CD4-positive, alpha-beta memory T cell (primary cell): ENCODE measurements around the gene DOCK9. TPM values are rescaled to one million over a fixed set of nuclear protein-coding genes. Genes with fewer than 3 reads are reported as not detected.

ENCODE experiments used
- CTCF ChIA-PET: fragments of 350-600 bp; sonication (Branson Sonifier 250); formaldehyde crosslinking; loops from one replicate; lab custom pipeline; 2021; ENCODE audit warnings: inconsistent platforms; ENCODE audit not compliant: partially characterized antibody; lab: Charles Lee
- POLR2A ChIA-PET: fragments of 350-600 bp; sonication (Branson Sonifier 250); formaldehyde crosslinking; loops from one replicate; lab custom pipeline; 2021; ENCODE audit not compliant: partially characterized antibody; lab: Charles Lee
- DNase-seq, 5 donors: peaks; one replicate each; pipeline versions ENCODE4 v3.0.0 to v3.0.0-alpha.2; 2020 to 2022; ENCODE audit warnings: mixed read lengths in 1 of 5
- H3K27ac ChIP-seq: one replicate; pipeline ENCODE4 v1.7.0; 2013; ENCODE audit warnings: low read depth, low read length
- H3K27me3 ChIP-seq: 2 replicates; pipeline ENCODE4 v1.7.0; 2013; ENCODE audit warnings: mild to moderate bottlenecking, low read length, moderate library complexity; ENCODE audit not compliant: insufficient read depth
- H3K36me3 ChIP-seq: 2 replicates; pipeline ENCODE4 v1.7.0; 2013; ENCODE audit warnings: mild to moderate bottlenecking, low read length, moderate library complexity; ENCODE audit not compliant: insufficient read depth
- H3K4me1 ChIP-seq: 2 replicates; pipeline ENCODE4 v1.7.0; 2013; ENCODE audit warnings: mild to moderate bottlenecking, low read length, moderate library complexity; ENCODE audit not compliant: insufficient read depth
- H3K4me3 ChIP-seq, 2 donors: one replicate each; pipeline ENCODE4 v1.7.0; 2013; ENCODE audit warnings: low read length in 2 of 2, mild to moderate bottlenecking in 1 of 2
- H3K9me3 ChIP-seq, 2 donors: one replicate each; pipeline ENCODE4 v1.7.0; 2013; ENCODE audit warnings: low read length in 2 of 2, control low read depth in 1 of 2; ENCODE audit not compliant: control insufficient read depth in 1 of 2
- H3K27ac Mint-ChIP-seq, 7 donors: one replicate each; pipeline ENCODE4 v1.8.0; 2020 to 2021; ENCODE audit warnings: mixed read lengths in 7 of 7, mild to moderate bottlenecking in 6 of 7, inconsistent platforms in 3 of 7, moderate library complexity in 3 of 7
- H3K27me3 Mint-ChIP-seq, 2 donors: one replicate each; pipeline ENCODE4 v1.8.0; 2020 to 2021; ENCODE audit warnings: mixed read lengths in 2 of 2
- H3K36me3 Mint-ChIP-seq, 2 donors: one replicate each; pipeline ENCODE4 v1.8.0; 2020 to 2021; ENCODE audit warnings: mixed read lengths in 2 of 2, inconsistent platforms in 1 of 2, mild to moderate bottlenecking in 1 of 2
- H3K4me1 Mint-ChIP-seq, 4 donors: one replicate each; pipeline ENCODE4 v1.8.0; 2020 to 2021; ENCODE audit warnings: mixed read lengths in 4 of 4, mild to moderate bottlenecking in 1 of 4
- H3K4me3 Mint-ChIP-seq, 8 donors: one replicate each; pipeline ENCODE4 v1.8.0; 2020 to 2021; ENCODE audit warnings: mixed read lengths in 8 of 8, mild to moderate bottlenecking in 7 of 8, moderate library complexity in 6 of 8, inconsistent platforms in 3 of 8
- H3K9me3 Mint-ChIP-seq, 8 donors: one replicate each; pipeline ENCODE4 v1.8.0; 2020 to 2021; ENCODE audit warnings: mixed read lengths in 8 of 8, mild to moderate bottlenecking in 5 of 8, inconsistent platforms in 3 of 8, moderate library complexity in 1 of 8
- intact Hi-C: fragments of 100-400 bp; cut with micrococcal nuclease; formaldehyde crosslinking; loops from one replicate; pipeline ENCODE4 v1.15.1; 2023
- polyA plus RNA-seq, 2 donors: library from polyadenylated mRNA; unstranded; fragments of 300-500 nt; fragmentation: Illumina TruSeq; gene quantifications; one replicate each; pipeline ENCODE4 v1.2.3, GENCODE V29; 2021
- total RNA-seq, 2 experiments: library from RNA; stranded (reverse); gene quantifications; one replicate each; pipeline ENCODE4 v1.2.3, GENCODE V29; 2021

DOCK9 gene
- total and polyA plus RNA-seq, 4 experiments from 2014 or later = 6.3 to 197 (median 119) TPM

- DNase-seq = no peak
- Mint-ChIP-seq H3K36me3 (peaks cover 46 to 55% of the 10 kb centered on the region in 2 donors), H3K4me3 (no peak overlapping the region), H3K27ac (peak overlapping the region in 1 of 7 donors; percentile 35), H3K4me1 (peaks cover 36 to 67% (median 50%) of the 10 kb centered on the region in 4 donors), H3K27me3 (no peaks in the 10 kb centered on the region), H3K9me3 (peaks cover 0 to 2% (median 0%) of the 10 kb centered on the region in 8 donors)
- no peak overlapping the region for H3K4me3 ChIP-seq
- intact Hi-C loops = no loop called here
- H3K27ac ChIP-seq = no peak overlapping the region
- H3K4me1 ChIP-seq = peaks cover 27% of the 10 kb centered on the region
- H3K9me3 ChIP-seq = no peaks in the 10 kb centered on the region
- no peaks in the 10 kb centered on the region for H3K27me3 ChIP-seq
- H3K36me3 ChIP-seq = peaks cover 5% of the 10 kb centered on the region
- ChIA-PET POLR2A (interaction anchor here (1.1 to 1.3 kb wide), 2 partner anchors 14 to 167 kb away, joined by 3 read pairs; no protein-coding TSS in a partner anchor), CTCF (interaction anchor here (2.6 kb wide), 1 partner anchor 118 kb away, joined by 7 read pairs; no protein-coding TSS in a partner anchor)
These were observed 62.3 kb downstream of the DOCK9 start for GRCh38 chr13:98915563-98915962.

DNA sequence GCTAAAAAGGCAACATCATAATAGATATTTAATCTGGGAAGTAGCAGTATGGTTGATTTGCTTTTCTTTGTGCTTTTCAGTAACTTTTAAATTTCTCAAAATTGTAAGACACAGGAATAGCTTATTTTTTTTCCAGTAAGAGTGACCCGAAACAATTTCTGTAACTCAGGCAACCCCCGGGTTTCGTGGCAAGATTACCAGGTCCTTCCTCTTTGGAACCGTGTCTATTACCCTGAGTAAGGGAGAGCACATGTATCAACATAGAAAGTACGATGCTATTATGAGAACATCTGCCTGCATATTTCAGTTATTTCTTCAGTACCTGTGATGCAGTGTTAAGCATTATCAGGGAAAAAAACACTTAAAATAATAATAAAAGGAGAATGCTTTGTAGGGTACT is 64.1 kb downstream of the DOCK9 start:
- Histone ChIP-seq H3K9me3 (no peaks in the 10 kb centered on the region), H3K27ac (no peak overlapping the region), H3K4me1 (peaks cover 18% of the 10 kb centered on the region), H3K36me3 (peaks cover 4% of the 10 kb centered on the region), H3K4me3 (no peak overlapping the region), H3K27me3 (no peaks in the 10 kb centered on the region)
- POLR2A ChIA-PET = no interaction called here
- Mint-ChIP-seq H3K4me1 (peaks cover 27 to 59% (median 44%) of the 10 kb centered on the region in 4 donors), H3K36me3 (peaks cover 38 to 47% of the 10 kb centered on the region in 2 donors), H3K4me3 (no peak overlapping the region), H3K27me3 (no peaks in the 10 kb centered on the region), H3K27ac (peak overlapping the region in 2 of 7 donors; percentile 30 to 81), H3K9me3 (peaks cover 0 to 2% (median 0%) of the 10 kb centered on the region in 8 donors)
- no peak for DNase-seq
- intact Hi-C loops = loop anchor here (5.0 kb wide), 2 partner anchors 89 to 174 kb away; no protein-coding TSS in a partner anchor
- CTCF ChIA-PET = interaction anchor here (0.6 to 2.6 kb wide), 3 partner anchors 32 to 591 kb away, joined by 3 to 7 read pairs (median 4); no protein-coding TSS in a partner anchor

DNA sequence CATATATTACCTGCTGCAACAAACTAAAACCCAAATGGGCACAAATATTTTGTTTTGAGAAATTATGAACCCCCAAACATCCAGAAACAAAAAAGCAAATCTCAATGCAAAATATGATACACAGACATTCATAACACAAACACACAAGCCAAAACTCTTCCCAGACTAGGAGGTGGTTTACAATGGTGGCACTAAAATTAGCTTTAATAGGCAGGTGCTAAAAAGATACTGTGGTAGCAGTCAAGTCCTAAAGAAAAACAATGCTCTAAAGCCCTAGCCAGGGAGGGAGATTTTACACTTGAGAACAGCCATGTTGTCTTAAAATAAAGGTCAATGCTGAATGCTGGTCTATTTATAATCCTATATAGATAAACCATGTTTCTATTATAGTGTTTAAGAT is 65.0 kb downstream of the DOCK9 start:
- no peak for DNase-seq
- Mint-ChIP-seq H3K27me3 (no peaks in the 10 kb centered on the region), H3K4me3 (peak overlapping the region in 1 of 8 donors; percentile 27), H3K9me3 (peaks cover 0 to 2% (median 0%) of the 10 kb centered on the region in 8 donors), H3K4me1 (peaks cover 19 to 51% (median 36%) of the 10 kb centered on the region in 4 donors), H3K27ac (peak overlapping the region in 6 of 7 donors; percentile 4 to 83 (median 74)), H3K36me3 (peaks cover 37 to 42% of the 10 kb centered on the region in 2 donors)
- H3K4me1 ChIP-seq = peaks cover 15% of the 10 kb centered on the region
- H3K27me3 ChIP-seq = no peaks in the 10 kb centered on the region
- no peak overlapping the region for H3K4me3 ChIP-seq
- peaks cover 4% of the 10 kb centered on the region for H3K36me3 ChIP-seq
- intact Hi-C loops = loop anchor here (5.0 kb wide), 2 partner anchors 89 to 174 kb away; no protein-coding TSS in a partner anchor
- H3K27ac ChIP-seq = no peak overlapping the region
- ChIA-PET POLR2A (interaction anchor here (0.9 kb wide), 1 partner anchor 33 kb away, joined by 3 read pairs; no protein-coding TSS in a partner anchor), CTCF (interaction anchor here (1.0 to 1.2 kb wide), 2 partner anchors 11 to 33 kb away, joined by 3 read pairs; no protein-coding TSS in a partner anchor)
- no peaks in the 10 kb centered on the region for H3K9me3 ChIP-seq

GRCh38 chr13:98910501-98910951 is 67.3 kb downstream of the DOCK9 start:
- no peaks in the 10 kb centered on the region for H3K27me3 Mint-ChIP-seq
- CTCF ChIA-PET = interaction anchor here (0.7 kb wide), 1 partner anchor 41 kb away, joined by 3 read pairs; no protein-coding TSS in a partner anchor
- Histone ChIP-seq H3K4me3 (no peak overlapping the region), H3K36me3 (no peaks in the 10 kb centered on the region), H3K27me3 (no peaks in the 10 kb centered on the region), H3K4me1 (peaks cover 15% of the 10 kb centered on the region), H3K9me3 (no peaks in the 10 kb centered on the region), H3K27ac (peak overlapping the region; percentile 17)
- H3K4me1 Mint-ChIP-seq = peaks cover 17 to 44% (median 31%) of the 10 kb centered on the region in 4 donors
- POLR2A ChIA-PET = interaction anchor here (1.0 to 1.6 kb wide), 6 partner anchors 10 to 177 kb away, joined by 3 to 7 read pairs (median 4); no protein-coding TSS in a partner anchor
- peak; percentile 30 to 72 (median 34) for DNase-seq
- H3K27ac Mint-ChIP-seq = peak overlapping the region; percentile 62 to 97 (median 92)
- H3K36me3 Mint-ChIP-seq = peaks cover 40% of the 10 kb centered on the region in 2 donors
- peaks cover 0 to 2% (median 0%) of the 10 kb centered on the region in 8 donors for H3K9me3 Mint-ChIP-seq
- intact Hi-C loops = loop anchor here (5.0 kb wide), 2 partner anchors 92 to 177 kb away; no protein-coding TSS in a partner anchor
- peak overlapping the region in 7 of 8 donors; percentile 35 to 81 (median 48) for H3K4me3 Mint-ChIP-seq

GRCh38 chr13:98909016-98909415 is 68.8 kb downstream of the DOCK9 start:
- H3K27ac ChIP-seq = no peak overlapping the region
- peak overlapping the region in 1 of 8 donors; percentile 5 for H3K4me3 Mint-ChIP-seq
- no peak for DNase-seq
- no peaks in the 10 kb centered on the region for H3K36me3 ChIP-seq
- no peaks in the 10 kb centered on the region for H3K27me3 Mint-ChIP-seq
- H3K9me3 Mint-ChIP-seq = peaks cover 0 to under 1% (median 0%) of the 10 kb centered on the region in 8 donors
- intact Hi-C loops = loop anchor here (10.0 kb wide), 1 partner anchor 356 kb away; no protein-coding TSS in a partner anchor
- no peak overlapping the region for H3K4me3 ChIP-seq
- no peaks in the 10 kb centered on the region for H3K9me3 ChIP-seq
- peaks cover 40 to 41% of the 10 kb centered on the region in 2 donors for H3K36me3 Mint-ChIP-seq
- ChIA-PET CTCF (interaction anchor here (0.7 to 1.0 kb wide), 2 partner anchors 311 to 1763 kb away, joined by 3 read pairs; no protein-coding TSS in a partner anchor), POLR2A (no interaction called here)
- no peaks in the 10 kb centered on the region for H3K27me3 ChIP-seq
- H3K27ac Mint-ChIP-seq = peak overlapping the region; percentile 8 to 87 (median 62)
- H3K4me1 ChIP-seq = peaks cover 15% of the 10 kb centered on the region
- H3K4me1 Mint-ChIP-seq = peaks cover 20 to 37% (median 28%) of the 10 kb centered on the region in 4 donors

- H3K4me3 Mint-ChIP-seq = no peak overlapping the region
- Histone ChIP-seq H3K36me3 (peaks cover 10% of the 10 kb centered on the region), H3K27ac (no peak overlapping the region), H3K4me3 (no peak overlapping the region), H3K4me1 (peaks cover 15% of the 10 kb centered on the region), H3K27me3 (no peaks in the 10 kb centered on the region), H3K9me3 (no peaks in the 10 kb centered on the region)
- intact Hi-C loops = loop anchor here (10.0 kb wide), 1 partner anchor 358 kb away; no protein-coding TSS in a partner anchor
- no peaks in the 10 kb centered on the region for H3K27me3 Mint-ChIP-seq
- no peak for DNase-seq
- H3K27ac Mint-ChIP-seq = peak overlapping the region in 3 of 7 donors; percentile 4 to 59 (median 16)
- peaks cover 18 to 23% (median 19%) of the 10 kb centered on the region in 4 donors for H3K4me1 Mint-ChIP-seq
- CTCF ChIA-PET = interaction anchor here (1.3 kb wide), 1 partner anchor 11 kb away, joined by 4 read pairs; no protein-coding TSS in a partner anchor
- H3K9me3 Mint-ChIP-seq = no peaks in the 10 kb centered on the region
- POLR2A ChIA-PET = no interaction called here
- peaks cover 45 to 48% of the 10 kb centered on the region in 2 donors for H3K36me3 Mint-ChIP-seq
These were observed 70.9 kb downstream of the DOCK9 start for GRCh38 chr13:98906746-98907502.
